ENCODE data around the gene KYNU. TPM values are rescaled to one million over a fixed set of nuclear protein-coding genes. Genes with fewer than 3 reads are reported as not detected.

The KYNU gene
- total and polyA plus RNA-seq, 10 of the 15 experiments (the other 5 are each of a cell fraction or from before 2014, with no cell fraction given): 31.3 to 101 (median 38.3) TPM

GRCh38 chr2:142967060-142967459 lies 89.6 kb downstream of the KYNU start:
- FAIRE-seq (no peak), DNase-seq (ENCODE audit: low read depth, low spot score) (no peak), ATAC-seq (no peak)
- Histone ChIP-seq H3K4me1 (ENCODE audit: control insufficient read depth, insufficient read depth, low read length) (no peaks in the 10 kb centered on the region), H3K4me3 (no peak overlapping the region), H3K9ac (ENCODE audit: control insufficient read depth, insufficient read depth, low read length) (no peak overlapping the region), H3K79me2 (ENCODE audit: control insufficient read depth, insufficient read depth, low read length) (no peaks in the 10 kb centered on the region), H3K4me2 (ENCODE audit: control insufficient read depth, insufficient read depth) (no peak overlapping the region), H3K9me3 (replicated peaks; ENCODE audit: control insufficient read depth, insufficient read depth, low read length) (no peaks in the 10 kb centered on the region), H2AFZ (ENCODE audit: control insufficient read depth, low read depth, low read length) (no peak overlapping the region), H4K20me1 (ENCODE audit: control insufficient read depth, insufficient read depth) (no peaks in the 10 kb centered on the region), H3K27me3 (replicated peaks in 1 of 2; ENCODE audit: control insufficient read depth in 2 of 2, insufficient read depth in 2 of 2, low read length in 1 of 2) (no peaks in the 10 kb centered on the region), H3K36me3 (ENCODE audit: control insufficient read depth in 2 of 2, insufficient read depth in 2 of 2, low read length in 1 of 2) (no peaks in the 10 kb centered on the region; a peak in 2 of 4 replicates), H3K27ac (ENCODE audit: control insufficient read depth, insufficient read depth) (no peak overlapping the region)
- POLR2A ChIA-PET: no interaction called here
- CTCF ChIA-PET: interaction anchor here (0.7 to 1.5 kb wide), 4 partner anchors 10 to 88 kb away, joined by 3 to 5 read pairs (median 4); no protein-coding TSS in a partner anchor
- WGBS (ENCODE audit: insufficient coverage, insufficient replicate concordance, low lambda C conversion rate, missing lambda C conversion rate): 47% methylated on average over 1 of the region's 1 CpG
- intact Hi-C loops (cut with micrococcal nuclease; ENCODE audit: unreplicated experiment) (no loop called here), in situ Hi-C loops (cut with MboI) (no loop called here)
- BruUV-seq (replicated peaks): no TSS peak
- RAD21 ChIA-PET (ENCODE audit: unreplicated experiment): interaction anchor here (1.0 kb wide), 1 partner anchor 87 kb away, joined by 3 read pairs; no protein-coding TSS in a partner anchor
- TF ChIP-seq ZNF24 (IDR thresholded peaks at IDR 0.05) (peak; percentile 87), BACH1 (IDR thresholded peaks at IDR 0.05; ENCODE audit: borderline replicate concordance) (no peak)
- SMC1A ChIA-PET (ENCODE audit: uncharacterized antibody, unreplicated experiment): interaction anchor here (0.8 kb wide), 1 partner anchor 13 kb away, joined by 3 read pairs; no protein-coding TSS in a partner anchor

DNA sequence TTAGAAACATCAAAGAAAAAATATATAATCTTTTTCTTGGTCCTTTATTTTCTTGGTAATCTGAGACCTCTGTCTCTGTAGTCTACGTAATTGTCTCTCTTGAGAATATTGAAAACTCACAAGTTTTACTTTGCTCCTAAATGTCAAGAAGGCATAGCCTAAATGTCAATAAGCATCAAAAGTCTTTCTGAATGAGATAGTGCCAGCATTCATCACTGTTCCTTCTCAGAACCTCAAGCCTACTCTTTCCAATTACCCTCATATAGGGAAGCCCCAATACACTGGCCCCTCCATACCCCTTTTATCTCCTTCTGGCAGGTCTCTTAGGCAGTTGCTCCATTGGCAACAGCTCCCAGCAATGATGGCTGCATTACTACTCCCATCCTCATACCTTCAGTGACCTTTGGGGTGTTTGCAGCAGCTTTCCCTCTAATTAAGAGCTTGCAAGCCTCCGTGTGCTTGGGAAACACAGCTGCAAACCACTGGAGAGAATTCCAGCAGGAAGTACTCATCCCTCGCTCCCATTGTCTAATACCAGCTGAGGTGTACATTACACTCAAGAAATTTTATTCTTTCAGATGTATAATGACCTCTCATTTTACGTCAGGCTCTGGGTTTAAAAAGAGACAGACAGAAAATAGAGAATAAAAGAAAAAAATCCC lies 95.8 kb downstream of the KYNU start:
- DNase-seq (ENCODE audit: low read depth, low spot score): no peak
- Histone ChIP-seq H3K4me2 (ENCODE audit: control insufficient read depth, insufficient read depth) (no peak overlapping the region), H3K27ac (ENCODE audit: control insufficient read depth, insufficient read depth) (no peak overlapping the region), H3K36me3 (ENCODE audit: control insufficient read depth in 2 of 2, insufficient read depth in 2 of 2, low read length in 1 of 2) (peaks cover 0 to 1% of the 10 kb centered on the region in 2 experiments; a peak in 1 of 4 replicates), H3K9ac (ENCODE audit: control insufficient read depth, insufficient read depth, low read length) (no peak overlapping the region), H2AFZ (ENCODE audit: control insufficient read depth, low read depth, low read length) (no peak overlapping the region), H3K27me3 (replicated peaks in 1 of 2; ENCODE audit: control insufficient read depth in 2 of 2, insufficient read depth in 2 of 2, low read length in 1 of 2) (no peaks in the 10 kb centered on the region), H3K79me2 (ENCODE audit: control insufficient read depth, insufficient read depth, low read length) (no peaks in the 10 kb centered on the region), H3K9me3 (replicated peaks; ENCODE audit: control insufficient read depth, insufficient read depth, low read length) (no peaks in the 10 kb centered on the region), H3K4me3 (no peak overlapping the region), H4K20me1 (ENCODE audit: control insufficient read depth, insufficient read depth) (no peaks in the 10 kb centered on the region), H3K4me1 (ENCODE audit: control insufficient read depth, insufficient read depth, low read length) (peaks cover 9% of the 10 kb centered on the region)
- ATAC-seq: no peak
- no TSS peak for BruUV-seq (replicated peaks)
- intact Hi-C loops (cut with micrococcal nuclease; ENCODE audit: unreplicated experiment): no loop called here
- no peak for FAIRE-seq
- TF ChIP-seq MEF2B (IDR thresholded peaks at IDR 0.05; ENCODE audit: partially characterized antibody, poor library complexity, severe bottlenecking): no peak
- no peak for TF ChIP-seq NRF1 (conservative IDR thresholded peaks at IDR 0.05; ENCODE audit: low read depth, low read length)
- no peak for TF ChIP-seq GATAD2B (conservative IDR thresholded peaks at IDR 0.05; ENCODE audit: low read depth)
- ChIA-PET POLR2A (no interaction called here), CTCF (interaction anchor here (1.0 to 10.0 kb wide), 6 partner anchors 7 to 176 kb away, joined by 3 to 124 read pairs (median 10); partner anchors contain the start of gene KYNU), RAD21 (ENCODE audit: unreplicated experiment) (interaction anchor here (1.8 to 2.5 kb wide), 2 partner anchors 58 to 290 kb away, joined by 5 to 10 read pairs; no protein-coding TSS in a partner anchor), SMC1A (ENCODE audit: uncharacterized antibody, unreplicated experiment) (interaction anchor here (1.4 to 2.4 kb wide), 5 partner anchors 16 to 101 kb away, joined by 6 to 11 read pairs (median 7); no protein-coding TSS in a partner anchor)
- in situ Hi-C loops (cut with MboI): no loop called here
- WGBS (ENCODE audit: insufficient coverage, insufficient replicate concordance, low lambda C conversion rate, missing lambda C conversion rate): 98% methylated on average over 4 of the region's 4 CpGs
